WERI-Rb-1 (cell line): ENCODE measurements around the gene CENPM.

Experiments used
- DNase-seq: peaks from one replicate; pipeline ENCODE4 v3.0.0-alpha.2; 2020
- H3K27ac ChIP-seq: fragments of 250-450 bp; sonication (Bioruptor Pico); 2 replicates; pipeline ENCODE4 v1.5.1; 2020; ENCODE audit warnings: mild to moderate bottlenecking, moderate library complexity
- H3K27me3 ChIP-seq: fragments of 250-450 bp; sonication (Bioruptor Pico); 2 replicates; pipeline ENCODE4 v1.5.1; 2021; ENCODE audit warnings: mild to moderate bottlenecking, low read depth, moderate library complexity; ENCODE audit not compliant: insufficient read depth, severe bottlenecking
- H3K36me3 ChIP-seq: fragments of 250-450 bp; sonication (Bioruptor Pico); 2 replicates; pipeline ENCODE4 v1.5.1; 2020; ENCODE audit warnings: mild to moderate bottlenecking, moderate library complexity
- H3K4me3 ChIP-seq: 2 replicates; pipeline ENCODE4 v1.5.1; 2011; ENCODE audit warnings: low read depth, mild to moderate bottlenecking, control low read depth, low read length
- H3K9me3 ChIP-seq: fragments of 250-450 bp; sonication (Bioruptor Pico); 2 replicates; pipeline ENCODE4 v1.5.1; 2021; ENCODE audit warnings: mild to moderate bottlenecking, moderate library complexity; ENCODE audit not compliant: severe bottlenecking
- TF ChIP-seq, protein P1 (sequence below): IDR thresholded peaks from 2 replicates; pipeline ENCODE4 v1.5.1; 2011; ENCODE audit warnings: low read depth, mild to moderate bottlenecking, control low read depth, inconsistent platforms, low read length

CENPM gene

DNA sequence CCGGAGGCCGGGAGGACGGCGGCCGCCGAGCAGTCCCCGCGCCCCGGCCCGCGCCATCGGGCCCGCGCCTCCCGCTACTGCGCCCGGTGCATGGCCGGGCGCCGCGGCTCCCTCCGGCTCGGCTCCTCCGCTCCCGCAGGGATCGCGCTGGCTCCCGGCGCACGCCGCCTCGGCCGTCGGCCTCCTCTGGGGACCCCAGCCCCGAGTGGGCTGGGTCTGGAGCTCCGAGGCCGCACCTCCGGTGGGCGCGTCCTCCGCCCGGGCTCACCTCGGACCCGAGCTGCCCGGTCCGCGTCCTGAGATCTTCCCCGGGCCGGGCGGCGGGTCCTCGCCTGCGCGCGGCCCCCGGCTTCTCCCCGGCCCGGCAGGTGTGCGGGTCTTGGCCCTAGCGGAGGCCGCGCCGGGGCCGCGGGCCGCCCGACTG, 32.3 kb downstream of the CENPM start:
- peaks cover 44% of the 10 kb centered on the region for H3K27me3 ChIP-seq
- TF ChIP-seq, protein P1, sequence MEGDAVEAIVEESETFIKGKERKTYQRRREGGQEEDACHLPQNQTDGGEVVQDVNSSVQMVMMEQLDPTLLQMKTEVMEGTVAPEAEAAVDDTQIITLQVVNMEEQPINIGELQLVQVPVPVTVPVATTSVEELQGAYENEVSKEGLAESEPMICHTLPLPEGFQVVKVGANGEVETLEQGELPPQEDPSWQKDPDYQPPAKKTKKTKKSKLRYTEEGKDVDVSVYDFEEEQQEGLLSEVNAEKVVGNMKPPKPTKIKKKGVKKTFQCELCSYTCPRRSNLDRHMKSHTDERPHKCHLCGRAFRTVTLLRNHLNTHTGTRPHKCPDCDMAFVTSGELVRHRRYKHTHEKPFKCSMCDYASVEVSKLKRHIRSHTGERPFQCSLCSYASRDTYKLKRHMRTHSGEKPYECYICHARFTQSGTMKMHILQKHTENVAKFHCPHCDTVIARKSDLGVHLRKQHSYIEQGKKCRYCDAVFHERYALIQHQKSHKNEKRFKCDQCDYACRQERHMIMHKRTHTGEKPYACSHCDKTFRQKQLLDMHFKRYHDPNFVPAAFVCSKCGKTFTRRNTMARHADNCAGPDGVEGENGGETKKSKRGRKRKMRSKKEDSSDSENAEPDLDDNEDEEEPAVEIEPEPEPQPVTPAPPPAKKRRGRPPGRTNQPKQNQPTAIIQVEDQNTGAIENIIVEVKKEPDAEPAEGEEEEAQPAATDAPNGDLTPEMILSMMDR = no peak
- no peak overlapping the region for H3K27ac ChIP-seq
- H3K9me3 ChIP-seq = no peaks in the 10 kb centered on the region
- H3K36me3 ChIP-seq = no peaks in the 10 kb centered on the region
- peak overlapping the region; percentile 26 for H3K4me3 ChIP-seq
- no peak for DNase-seq

DNA sequence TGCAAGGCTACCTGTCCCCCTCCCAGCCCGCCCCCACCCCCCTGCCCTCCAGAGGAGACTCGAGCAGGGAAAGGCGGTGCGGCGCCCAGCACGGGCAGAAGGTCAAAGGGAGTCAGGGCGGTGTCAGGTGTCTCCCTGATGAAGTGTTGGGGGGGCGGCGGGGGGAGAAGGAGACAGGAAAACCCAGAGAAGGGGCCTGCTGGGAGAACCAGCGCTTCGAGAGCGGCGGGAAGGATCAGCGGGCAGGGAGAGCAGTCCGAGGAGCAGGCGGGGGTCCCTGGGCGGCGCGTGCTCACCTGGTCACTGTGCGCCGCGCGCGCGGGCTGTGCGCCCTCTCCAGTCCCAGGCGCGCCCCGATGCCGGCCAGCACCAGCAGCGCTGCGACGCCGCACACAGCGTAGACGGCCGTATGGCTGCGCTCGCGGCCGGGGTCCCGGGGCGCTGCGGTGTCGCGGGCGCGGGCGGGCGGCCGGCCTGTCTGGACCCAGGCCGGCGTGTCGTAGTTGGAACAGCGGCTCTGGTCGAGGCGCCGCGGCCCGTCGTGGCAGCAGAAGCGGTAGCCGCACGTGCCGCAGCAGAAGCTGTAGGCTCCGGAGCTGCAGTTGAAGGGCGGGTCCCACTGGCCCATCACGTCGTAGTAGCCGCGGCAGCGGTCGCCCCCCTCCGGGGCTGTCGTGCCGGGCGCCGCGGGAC, 33.0 kb downstream of the CENPM start:
- Histone ChIP-seq H3K36me3 (no peaks in the 10 kb centered on the region), H3K27me3 (peaks cover 44% of the 10 kb centered on the region), H3K27ac (no peak overlapping the region), H3K4me3 (no peak overlapping the region), H3K9me3 (no peaks in the 10 kb centered on the region)
- no peak for DNase-seq
- TF ChIP-seq, protein P1 = no peak

DNA sequence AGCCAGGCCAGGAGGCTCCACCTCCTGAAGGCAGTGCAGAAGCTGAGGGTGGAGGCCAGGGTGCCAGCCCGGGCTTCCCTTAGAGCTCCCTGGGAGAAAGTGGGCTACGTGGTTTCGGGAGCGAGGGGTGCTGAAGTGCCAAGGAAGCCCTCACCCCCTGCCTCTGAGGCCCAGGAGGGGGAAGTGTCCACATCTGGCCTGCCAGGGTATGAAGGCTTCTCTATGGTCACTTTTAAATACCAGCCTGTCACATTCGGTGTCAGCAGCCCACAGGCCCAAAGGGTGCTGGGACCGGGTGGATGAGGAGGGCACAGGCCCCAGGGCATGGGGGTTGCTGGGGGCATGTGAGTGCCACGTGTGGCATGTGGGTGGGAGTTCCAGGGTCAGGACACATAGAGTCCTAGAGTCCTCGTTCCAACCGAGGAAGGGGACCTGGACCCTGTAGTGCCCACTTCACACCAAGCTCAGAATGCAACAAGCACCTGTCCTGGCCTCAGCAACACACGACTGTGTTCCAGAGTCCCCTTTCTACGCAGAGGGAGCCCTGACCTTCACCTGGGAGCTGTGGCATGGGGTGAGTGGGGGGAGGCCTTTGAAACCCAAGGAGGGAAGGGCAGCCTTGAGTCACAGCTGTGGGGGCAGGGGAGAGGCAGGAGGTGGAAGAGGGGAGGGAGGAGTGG, 33.8 kb downstream of the CENPM start:
- peaks cover 44% of the 10 kb centered on the region for H3K27me3 ChIP-seq
- TF ChIP-seq, protein P1 = no peak
- H3K27ac ChIP-seq = no peak overlapping the region
- no peaks in the 10 kb centered on the region for H3K36me3 ChIP-seq
- H3K4me3 ChIP-seq = no peak overlapping the region
- H3K9me3 ChIP-seq = no peaks in the 10 kb centered on the region
- no peak for DNase-seq

DNA sequence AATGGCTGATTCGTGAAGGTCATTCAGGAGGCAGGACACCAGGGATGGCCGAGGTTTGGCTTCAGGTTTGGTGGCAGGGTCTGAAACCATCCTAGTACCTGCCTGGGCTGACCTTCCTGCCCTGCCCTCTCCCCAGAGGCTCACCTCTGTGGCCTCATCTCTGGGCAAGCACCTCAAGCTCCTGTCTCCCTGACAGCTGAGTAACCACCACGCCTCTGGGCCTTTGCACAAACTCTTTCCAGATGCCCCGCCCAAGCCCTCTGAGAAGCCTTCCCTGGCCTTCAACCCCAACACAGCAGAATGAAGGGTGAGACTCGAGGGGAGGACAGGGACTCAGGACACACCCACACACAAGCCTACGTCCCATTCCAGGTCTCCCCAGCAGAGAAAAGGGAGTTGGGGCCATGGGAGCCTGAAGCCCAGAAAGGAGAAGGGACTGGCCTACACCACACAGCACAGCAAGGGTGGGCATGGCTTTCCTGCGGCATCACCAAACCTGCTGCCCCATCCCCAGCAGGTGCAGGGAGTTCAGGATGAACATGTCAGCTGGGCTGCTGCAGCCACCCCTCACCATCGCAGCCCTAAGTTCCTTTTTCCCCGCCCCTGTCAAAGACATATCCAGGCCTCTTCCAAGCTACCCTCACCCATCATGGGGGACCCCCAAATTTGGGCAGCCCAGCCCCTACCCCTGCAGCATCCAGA, 34.5 kb downstream of the CENPM start:
- TF ChIP-seq, protein P1 = no peak
- no peak for DNase-seq
- peaks cover 4% of the 10 kb centered on the region for H3K36me3 ChIP-seq
- H3K27me3 ChIP-seq = peaks cover 39% of the 10 kb centered on the region
- no peaks in the 10 kb centered on the region for H3K9me3 ChIP-seq
- H3K27ac ChIP-seq = no peak overlapping the region
- H3K4me3 ChIP-seq = no peak overlapping the region

DNA sequence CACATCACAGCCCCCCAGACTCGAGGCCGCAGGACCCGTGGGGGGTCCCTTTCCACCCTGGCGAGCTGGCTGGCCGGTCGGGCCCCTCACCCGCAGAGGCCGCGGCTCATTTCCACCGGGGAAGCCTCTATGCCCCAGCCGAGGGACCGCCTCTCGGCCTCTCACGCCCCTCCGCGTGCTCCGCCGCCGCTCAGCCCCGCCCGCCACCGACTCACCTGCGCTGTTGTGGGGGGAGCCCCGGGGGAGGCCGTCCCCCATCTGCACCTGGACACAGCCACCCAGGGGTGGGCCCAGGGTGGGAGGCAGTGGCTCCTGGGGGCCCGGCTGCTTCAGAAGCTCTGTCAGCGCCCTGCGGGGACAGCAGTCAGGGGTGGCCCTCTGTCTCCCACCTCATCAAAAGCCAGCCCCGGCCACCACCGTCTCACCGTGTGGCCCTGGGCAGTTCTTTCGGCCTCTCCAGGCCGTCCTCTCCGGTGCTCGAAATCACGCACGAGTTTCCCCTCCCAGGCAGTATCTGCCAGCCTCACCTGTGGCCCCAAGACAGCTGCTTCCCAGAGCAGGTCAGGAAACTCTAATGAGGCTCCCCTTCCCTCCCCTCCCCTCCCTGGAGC, 35.8 kb downstream of the CENPM start:
- peaks cover 28% of the 10 kb centered on the region for H3K27me3 ChIP-seq
- no peak for DNase-seq
- TF ChIP-seq, protein P1 = no peak
- peaks cover 8% of the 10 kb centered on the region for H3K36me3 ChIP-seq
- H3K27ac ChIP-seq = no peak overlapping the region
- H3K9me3 ChIP-seq = no peaks in the 10 kb centered on the region
- H3K4me3 ChIP-seq = no peak overlapping the region
